Measurements from ENCODE around the gene GALNT17. TPM values are rescaled to one million over a fixed set of nuclear protein-coding genes. Genes with fewer than 3 reads are reported as not detected.

The GALNT17 gene
- total RNA-seq, 1 experiment from 2014 or later = not detected

DNA sequence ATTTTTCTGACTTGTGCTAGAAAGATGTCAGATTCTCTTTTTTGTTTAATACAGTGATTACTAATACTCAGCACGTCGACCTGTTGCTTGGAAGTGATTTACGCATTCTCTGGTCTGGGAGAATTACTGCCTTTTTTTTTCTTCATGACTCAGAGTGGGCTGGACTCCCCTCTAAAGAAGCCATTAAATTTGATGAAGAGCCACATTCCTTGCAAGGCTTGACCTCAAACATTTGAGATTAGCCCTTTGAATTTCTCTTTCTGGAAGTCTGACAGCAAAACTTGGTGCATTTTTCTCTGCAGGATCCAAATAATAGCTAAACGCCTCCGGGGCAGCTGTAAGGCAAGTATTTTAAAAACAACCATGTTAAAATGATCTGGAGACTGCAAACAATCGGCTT, 171.6 kb downstream of the GALNT17 start:
- no TSS peak for BruUV-seq (replicated peaks)
- H3K4me3 ChIP-seq (ENCODE audit: low read depth in 2 of 2, low read length in 2 of 2) = no peak overlapping the region
- no peaks in the 10 kb centered on the region for H3K4me1 ChIP-seq (ENCODE audit: control insufficient read depth, insufficient read depth, low read length)
- no peaks in the 10 kb centered on the region for H3K36me3 ChIP-seq (ENCODE audit: control insufficient read depth, insufficient read depth, low read length)
- H3K27me3 ChIP-seq (ENCODE audit: control insufficient read depth, insufficient read depth, low read length) = no peaks in the 10 kb centered on the region
- DNase-seq (ENCODE audit: low read depth, low spot score) (no peak), ATAC-seq (no peak)
- POLR2A ChIA-PET = no interaction called here
- no peak overlapping the region for H3K27ac ChIP-seq (ENCODE audit: low read length)
- in situ Hi-C loops (cut with HindIII; ENCODE audit: low pct_unique_long_range_greater_than_20kb, low sequenced_read_pairs) = no loop called here
- no peaks in the 10 kb centered on the region for H3K9me3 ChIP-seq (ENCODE audit: control insufficient read depth, insufficient read depth, low read depth, low read length)
- TF ChIP-seq POLR2AphosphoS5 (IDR thresholded peaks at IDR 0.05; ENCODE audit: low read depth, low read length) (no peak), TCF7L2 (IDR thresholded peaks at IDR 0.05; ENCODE audit: low read depth, low read length) (no peak), SIN3A (IDR thresholded peaks at IDR 0.05; ENCODE audit: borderline replicate concordance, insufficient read depth, low read depth, low read length) (no peak)
- TF ChIP-seq, protein P1, sequence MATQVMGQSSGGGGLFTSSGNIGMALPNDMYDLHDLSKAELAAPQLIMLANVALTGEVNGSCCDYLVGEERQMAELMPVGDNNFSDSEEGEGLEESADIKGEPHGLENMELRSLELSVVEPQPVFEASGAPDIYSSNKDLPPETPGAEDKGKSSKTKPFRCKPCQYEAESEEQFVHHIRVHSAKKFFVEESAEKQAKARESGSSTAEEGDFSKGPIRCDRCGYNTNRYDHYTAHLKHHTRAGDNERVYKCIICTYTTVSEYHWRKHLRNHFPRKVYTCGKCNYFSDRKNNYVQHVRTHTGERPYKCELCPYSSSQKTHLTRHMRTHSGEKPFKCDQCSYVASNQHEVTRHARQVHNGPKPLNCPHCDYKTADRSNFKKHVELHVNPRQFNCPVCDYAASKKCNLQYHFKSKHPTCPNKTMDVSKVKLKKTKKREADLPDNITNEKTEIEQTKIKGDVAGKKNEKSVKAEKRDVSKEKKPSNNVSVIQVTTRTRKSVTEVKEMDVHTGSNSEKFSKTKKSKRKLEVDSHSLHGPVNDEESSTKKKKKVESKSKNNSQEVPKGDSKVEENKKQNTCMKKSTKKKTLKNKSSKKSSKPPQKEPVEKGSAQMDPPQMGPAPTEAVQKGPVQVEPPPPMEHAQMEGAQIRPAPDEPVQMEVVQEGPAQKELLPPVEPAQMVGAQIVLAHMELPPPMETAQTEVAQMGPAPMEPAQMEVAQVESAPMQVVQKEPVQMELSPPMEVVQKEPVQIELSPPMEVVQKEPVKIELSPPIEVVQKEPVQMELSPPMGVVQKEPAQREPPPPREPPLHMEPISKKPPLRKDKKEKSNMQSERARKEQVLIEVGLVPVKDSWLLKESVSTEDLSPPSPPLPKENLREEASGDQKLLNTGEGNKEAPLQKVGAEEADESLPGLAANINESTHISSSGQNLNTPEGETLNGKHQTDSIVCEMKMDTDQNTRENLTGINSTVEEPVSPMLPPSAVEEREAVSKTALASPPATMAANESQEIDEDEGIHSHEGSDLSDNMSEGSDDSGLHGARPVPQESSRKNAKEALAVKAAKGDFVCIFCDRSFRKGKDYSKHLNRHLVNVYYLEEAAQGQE (IDR thresholded peaks at IDR 0.05; ENCODE audit: insufficient read depth in 1 of 2, low read depth in 2 of 2, low read length in 1 of 2) = no peak
- TF ChIP-seq, protein P2, sequence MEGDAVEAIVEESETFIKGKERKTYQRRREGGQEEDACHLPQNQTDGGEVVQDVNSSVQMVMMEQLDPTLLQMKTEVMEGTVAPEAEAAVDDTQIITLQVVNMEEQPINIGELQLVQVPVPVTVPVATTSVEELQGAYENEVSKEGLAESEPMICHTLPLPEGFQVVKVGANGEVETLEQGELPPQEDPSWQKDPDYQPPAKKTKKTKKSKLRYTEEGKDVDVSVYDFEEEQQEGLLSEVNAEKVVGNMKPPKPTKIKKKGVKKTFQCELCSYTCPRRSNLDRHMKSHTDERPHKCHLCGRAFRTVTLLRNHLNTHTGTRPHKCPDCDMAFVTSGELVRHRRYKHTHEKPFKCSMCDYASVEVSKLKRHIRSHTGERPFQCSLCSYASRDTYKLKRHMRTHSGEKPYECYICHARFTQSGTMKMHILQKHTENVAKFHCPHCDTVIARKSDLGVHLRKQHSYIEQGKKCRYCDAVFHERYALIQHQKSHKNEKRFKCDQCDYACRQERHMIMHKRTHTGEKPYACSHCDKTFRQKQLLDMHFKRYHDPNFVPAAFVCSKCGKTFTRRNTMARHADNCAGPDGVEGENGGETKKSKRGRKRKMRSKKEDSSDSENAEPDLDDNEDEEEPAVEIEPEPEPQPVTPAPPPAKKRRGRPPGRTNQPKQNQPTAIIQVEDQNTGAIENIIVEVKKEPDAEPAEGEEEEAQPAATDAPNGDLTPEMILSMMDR (IDR thresholded peaks at IDR 0.05) = no peak
- intact Hi-C loops (cut with micrococcal nuclease; ENCODE audit: unreplicated experiment) = loop anchor here (10.0 kb wide), 1 partner anchor 61 kb away; no protein-coding TSS in a partner anchor
- CTCF ChIA-PET = no interaction called here

DNA sequence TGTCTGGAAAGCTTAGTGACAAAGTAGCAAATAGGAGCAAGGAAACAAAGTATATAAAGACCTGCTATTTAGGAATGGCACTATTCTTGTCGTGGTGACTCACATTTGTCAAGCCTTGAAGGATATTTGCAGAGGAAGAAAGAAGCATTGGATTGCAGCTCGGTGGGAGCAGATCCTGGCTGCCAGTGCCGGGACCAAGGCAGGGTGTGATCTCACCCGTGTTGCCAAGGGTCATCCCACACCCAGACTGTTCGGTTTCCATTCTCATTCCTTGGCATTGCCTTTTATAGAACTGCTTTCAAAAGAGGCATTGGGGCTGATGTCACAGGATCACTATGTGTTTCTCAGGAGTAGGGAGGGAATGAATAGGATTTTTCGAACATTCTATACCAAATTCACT, 176.2 kb downstream of the GALNT17 start:
- Histone ChIP-seq H3K27me3 (ENCODE audit: control insufficient read depth, insufficient read depth, low read length) (no peaks in the 10 kb centered on the region), H3K4me1 (ENCODE audit: control insufficient read depth, insufficient read depth, low read length) (no peaks in the 10 kb centered on the region), H3K4me3 (ENCODE audit: low read depth in 2 of 2, low read length in 2 of 2) (no peak overlapping the region), H3K27ac (ENCODE audit: low read length) (no peak overlapping the region), H3K9me3 (ENCODE audit: control insufficient read depth, insufficient read depth, low read depth, low read length) (no peaks in the 10 kb centered on the region), H3K36me3 (ENCODE audit: control insufficient read depth, insufficient read depth, low read length) (no peaks in the 10 kb centered on the region)
- BruUV-seq (replicated peaks) = no TSS peak
- ATAC-seq (no peak), DNase-seq (ENCODE audit: low read depth, low spot score) (no peak)
- intact Hi-C loops (cut with micrococcal nuclease; ENCODE audit: unreplicated experiment) = loop anchor here (10.0 kb wide), 1 partner anchor 57 kb away; no protein-coding TSS in a partner anchor
- TF ChIP-seq, protein P2 (IDR thresholded peaks at IDR 0.05) = no peak
- no peak for TF ChIP-seq SIN3A (IDR thresholded peaks at IDR 0.05; ENCODE audit: borderline replicate concordance, insufficient read depth, low read depth, low read length)
- TF ChIP-seq TCF7L2 (IDR thresholded peaks at IDR 0.05; ENCODE audit: low read depth, low read length) = no peak
- TF ChIP-seq, protein P1 (IDR thresholded peaks at IDR 0.05; ENCODE audit: insufficient read depth in 1 of 2, low read depth in 2 of 2, low read length in 1 of 2) = no peak
- CTCF ChIA-PET = no interaction called here
- POLR2A ChIA-PET = no interaction called here
- in situ Hi-C loops (cut with HindIII; ENCODE audit: low pct_unique_long_range_greater_than_20kb, low sequenced_read_pairs) = no loop called here
